Measurements from ENCODE around the gene STK11IP.
A peak's percentile ranks its signal among the peaks of the same experiment; 100 is the strongest.

STK11IP gene

GRCh38 chr2:219638948-219639755 is 41.5 kb downstream of the STK11IP start:
- Histone ChIP-seq H3K4me1 (ENCODE audit: control insufficient read depth, insufficient read depth, low read length) (no peaks in the 10 kb centered on the region), H3K9ac (ENCODE audit: low read length) (no peak overlapping the region), H3K4me3 (ENCODE audit: low read length) (no peak overlapping the region), H3K27ac (ENCODE audit: low read depth, low read length) (no peak overlapping the region), H3K27me3 (ENCODE audit: control insufficient read depth, insufficient read depth, low read length) (no peaks in the 10 kb centered on the region), H3K36me3 (ENCODE audit: control insufficient read depth, insufficient read depth, low read length) (no peaks in the 10 kb centered on the region)

GRCh38 chr2:219641390-219642068 is 43.9 kb downstream of the STK11IP start:
- Histone ChIP-seq H3K4me3 (ENCODE audit: low read length) (no peak overlapping the region), H3K36me3 (ENCODE audit: control insufficient read depth, insufficient read depth, low read length) (no peaks in the 10 kb centered on the region), H3K9ac (ENCODE audit: low read length) (no peak overlapping the region), H3K27me3 (ENCODE audit: control insufficient read depth, insufficient read depth, low read length) (no peaks in the 10 kb centered on the region), H3K4me1 (ENCODE audit: control insufficient read depth, insufficient read depth, low read length) (peaks cover 4% of the 10 kb centered on the region), H3K27ac (ENCODE audit: low read depth, low read length) (no peak overlapping the region)

GRCh38 chr2:219642069-219642454 is 44.4 kb downstream of the STK11IP start:
- Histone ChIP-seq H3K27ac (ENCODE audit: low read depth, low read length) (no peak overlapping the region), H3K36me3 (ENCODE audit: control insufficient read depth, insufficient read depth, low read length) (no peaks in the 10 kb centered on the region), H3K27me3 (ENCODE audit: control insufficient read depth, insufficient read depth, low read length) (no peaks in the 10 kb centered on the region), H3K9ac (ENCODE audit: low read length) (no peak overlapping the region), H3K4me1 (ENCODE audit: control insufficient read depth, insufficient read depth, low read length) (peaks cover 4% of the 10 kb centered on the region), H3K4me3 (ENCODE audit: low read length) (no peak overlapping the region)

GRCh38 chr2:219642465-219643083 is 44.9 kb downstream of the STK11IP start:
- H3K36me3 ChIP-seq (ENCODE audit: control insufficient read depth, insufficient read depth, low read length): no peaks in the 10 kb centered on the region
- H3K9ac ChIP-seq (ENCODE audit: low read length): no peak overlapping the region
- peaks cover 4% of the 10 kb centered on the region for H3K4me1 ChIP-seq (ENCODE audit: control insufficient read depth, insufficient read depth, low read length)
- no peaks in the 10 kb centered on the region for H3K27me3 ChIP-seq (ENCODE audit: control insufficient read depth, insufficient read depth, low read length)
- no peak overlapping the region for H3K27ac ChIP-seq (ENCODE audit: low read depth, low read length)
- H3K4me3 ChIP-seq (ENCODE audit: low read length): no peak overlapping the region

DNA sequence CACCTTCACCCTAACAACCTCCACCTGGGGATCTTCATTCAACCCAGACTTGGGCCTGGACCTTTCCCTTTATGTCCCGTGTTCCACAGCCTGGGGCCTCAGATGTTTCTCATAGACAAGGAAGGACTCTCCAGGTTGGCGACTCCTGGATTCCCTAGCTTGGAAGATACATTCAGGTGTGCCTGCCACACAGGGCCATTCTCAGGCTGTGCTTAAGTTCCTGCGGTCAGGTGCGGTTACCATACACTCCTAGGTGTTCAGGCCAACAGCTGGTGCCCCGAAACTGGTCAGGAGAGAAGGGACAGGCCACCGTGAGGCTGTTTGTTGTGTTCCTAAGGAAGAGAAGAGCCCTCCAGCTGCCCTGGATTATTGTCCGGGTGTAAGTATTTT is 45.4 kb downstream of the STK11IP start:
- Histone ChIP-seq H3K4me1 (ENCODE audit: control insufficient read depth, insufficient read depth, low read length) (peaks cover 4% of the 10 kb centered on the region), H3K36me3 (ENCODE audit: control insufficient read depth, insufficient read depth, low read length) (no peaks in the 10 kb centered on the region), H3K27me3 (ENCODE audit: control insufficient read depth, insufficient read depth, low read length) (no peaks in the 10 kb centered on the region), H3K27ac (ENCODE audit: low read depth, low read length) (no peak overlapping the region), H3K4me3 (ENCODE audit: low read length) (no peak overlapping the region), H3K9ac (ENCODE audit: low read length) (no peak overlapping the region)

- Histone ChIP-seq H3K27ac (ENCODE audit: low read depth, low read length) (no peak overlapping the region), H3K27me3 (ENCODE audit: control insufficient read depth, insufficient read depth, low read length) (no peaks in the 10 kb centered on the region), H3K4me1 (ENCODE audit: control insufficient read depth, insufficient read depth, low read length) (peaks cover 4% of the 10 kb centered on the region), H3K36me3 (ENCODE audit: control insufficient read depth, insufficient read depth, low read length) (no peaks in the 10 kb centered on the region), H3K9ac (ENCODE audit: low read length) (no peak overlapping the region), H3K4me3 (ENCODE audit: low read length) (no peak overlapping the region)
Observed at GRCh38 chr2:219643788-219644398, 46.2 kb downstream of the STK11IP start.

DNA sequence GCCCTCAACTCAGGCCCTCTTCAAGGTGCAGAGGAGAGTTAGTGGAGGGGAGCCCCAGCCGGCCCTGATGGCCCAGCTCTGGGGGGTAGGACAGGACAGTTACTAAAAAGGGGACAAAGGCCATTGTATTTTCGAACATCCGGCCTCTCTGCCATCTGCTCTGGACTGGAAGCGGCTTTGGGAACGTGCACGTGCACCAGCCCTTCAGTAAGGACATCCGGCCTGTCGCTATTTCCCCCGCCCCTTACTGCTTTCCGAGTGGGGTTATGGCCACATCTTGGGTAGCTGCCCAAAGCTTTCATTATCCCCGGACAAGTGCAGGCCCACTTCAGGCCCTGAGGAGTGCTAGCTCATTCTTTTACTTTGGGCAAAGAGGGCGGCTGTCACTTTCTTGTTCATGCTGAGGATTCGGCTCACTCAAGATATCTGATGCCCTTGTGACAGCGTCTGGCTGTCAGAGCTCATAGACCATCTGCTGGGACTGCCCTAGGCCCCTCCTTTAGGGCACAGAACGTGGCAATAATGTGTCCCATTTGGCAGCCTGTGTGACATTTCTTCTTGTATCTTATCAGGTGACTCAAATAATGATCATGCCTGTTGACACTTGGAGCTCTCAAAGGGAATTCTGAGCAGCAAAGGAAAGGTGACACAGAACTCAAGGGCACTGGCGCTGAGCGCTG is 47.3 kb downstream of the STK11IP start:
- H3K36me3 ChIP-seq (ENCODE audit: control insufficient read depth, insufficient read depth, low read length): no peaks in the 10 kb centered on the region
- H3K4me1 ChIP-seq (ENCODE audit: control insufficient read depth, insufficient read depth, low read length): peaks cover 4% of the 10 kb centered on the region
- H3K4me3 ChIP-seq (ENCODE audit: low read length): no peak overlapping the region
- H3K27me3 ChIP-seq (ENCODE audit: control insufficient read depth, insufficient read depth, low read length): no peaks in the 10 kb centered on the region
- no peak overlapping the region for H3K9ac ChIP-seq (ENCODE audit: low read length)
- H3K27ac ChIP-seq (ENCODE audit: low read depth, low read length): no peak overlapping the region

DNA sequence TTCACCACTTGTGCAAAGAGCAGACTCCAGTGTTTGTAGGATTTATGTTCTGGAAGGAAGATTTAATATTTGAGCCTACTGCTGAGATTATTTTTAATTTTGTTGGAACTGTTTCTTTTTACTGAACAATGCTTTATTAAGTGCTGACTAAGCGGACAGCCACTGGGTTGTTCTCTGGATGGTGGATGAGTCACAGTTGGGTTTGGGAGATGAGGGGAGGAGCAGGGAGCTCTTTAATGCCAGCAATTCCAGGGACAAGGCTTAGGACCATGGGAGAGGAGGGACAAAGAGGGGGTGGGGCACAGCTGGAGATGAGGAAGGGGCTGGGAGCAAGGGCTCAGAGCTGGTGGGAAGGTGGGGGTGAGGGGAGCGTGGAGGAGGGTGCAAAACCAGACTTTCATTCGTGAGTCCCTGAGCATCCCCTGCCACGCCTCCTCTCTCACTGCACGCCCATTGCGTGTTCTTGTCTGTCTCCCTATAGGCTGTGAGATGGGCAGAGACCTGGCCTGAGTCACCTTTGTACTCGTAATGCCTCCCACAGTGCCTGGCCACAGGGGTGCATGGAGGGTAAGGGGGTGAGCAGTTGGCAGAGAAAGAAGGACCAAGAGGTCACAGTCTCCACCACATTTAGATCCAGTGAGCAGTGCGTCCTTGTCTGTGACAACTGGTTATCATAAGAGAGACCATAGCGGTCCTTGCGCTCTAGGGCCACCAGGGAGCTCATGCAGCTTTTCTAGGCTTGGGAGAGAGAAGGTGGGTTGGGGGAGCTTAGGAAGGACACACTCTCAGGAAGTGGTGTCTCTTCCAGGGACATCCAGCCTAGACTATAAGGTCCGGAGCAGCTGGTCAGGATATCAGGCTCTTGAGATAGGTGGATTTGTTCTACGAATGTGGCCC is 48.2 kb downstream of the STK11IP start:
- no peaks in the 10 kb centered on the region for H3K27me3 ChIP-seq (ENCODE audit: control insufficient read depth, insufficient read depth, low read length)
- no peak overlapping the region for H3K4me3 ChIP-seq (ENCODE audit: low read length)
- H3K27ac ChIP-seq (ENCODE audit: low read depth, low read length): peak overlapping the region; percentile 14
- no peaks in the 10 kb centered on the region for H3K36me3 ChIP-seq (ENCODE audit: control insufficient read depth, insufficient read depth, low read length)
- peaks cover 4% of the 10 kb centered on the region for H3K4me1 ChIP-seq (ENCODE audit: control insufficient read depth, insufficient read depth, low read length)
- H3K9ac ChIP-seq (ENCODE audit: low read length): no peak overlapping the region

DNA sequence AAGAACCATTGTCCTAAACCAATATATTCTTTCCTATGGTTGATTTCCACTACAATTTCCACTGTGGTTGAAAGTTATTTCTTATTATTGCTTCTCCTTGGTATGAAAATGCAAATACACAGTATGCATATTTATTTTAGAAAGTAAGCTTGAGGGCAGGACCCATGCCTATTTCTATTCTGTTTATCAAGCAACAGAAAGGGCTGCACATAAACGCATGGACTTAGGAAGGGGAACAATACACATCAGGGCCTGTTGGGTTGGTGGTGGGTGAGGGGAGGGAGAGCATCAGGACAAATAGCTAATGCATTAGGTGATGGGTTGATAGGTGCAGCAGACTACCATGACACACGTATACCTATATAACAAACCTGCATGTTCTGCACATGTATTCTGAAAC is 50.5 kb downstream of the STK11IP start:
- Histone ChIP-seq H3K4me3 (ENCODE audit: low read length) (no peak overlapping the region), H3K9ac (ENCODE audit: low read length) (no peak overlapping the region), H3K27me3 (ENCODE audit: control insufficient read depth, insufficient read depth, low read length) (no peaks in the 10 kb centered on the region), H3K36me3 (ENCODE audit: control insufficient read depth, insufficient read depth, low read length) (no peaks in the 10 kb centered on the region), H3K27ac (ENCODE audit: low read depth, low read length) (no peak overlapping the region), H3K4me1 (ENCODE audit: control insufficient read depth, insufficient read depth, low read length) (peaks cover 4% of the 10 kb centered on the region)

- Histone ChIP-seq H3K4me1 (ENCODE audit: control insufficient read depth, insufficient read depth, low read length) (peaks cover 4% of the 10 kb centered on the region), H3K4me3 (ENCODE audit: low read length) (no peak overlapping the region), H3K9ac (ENCODE audit: low read length) (no peak overlapping the region), H3K36me3 (ENCODE audit: control insufficient read depth, insufficient read depth, low read length) (no peaks in the 10 kb centered on the region), H3K27me3 (ENCODE audit: control insufficient read depth, insufficient read depth, low read length) (no peaks in the 10 kb centered on the region), H3K27ac (ENCODE audit: low read depth, low read length) (no peak overlapping the region)
Observed at GRCh38 chr2:219648963-219649362, 51.3 kb downstream of the STK11IP start.

DNA sequence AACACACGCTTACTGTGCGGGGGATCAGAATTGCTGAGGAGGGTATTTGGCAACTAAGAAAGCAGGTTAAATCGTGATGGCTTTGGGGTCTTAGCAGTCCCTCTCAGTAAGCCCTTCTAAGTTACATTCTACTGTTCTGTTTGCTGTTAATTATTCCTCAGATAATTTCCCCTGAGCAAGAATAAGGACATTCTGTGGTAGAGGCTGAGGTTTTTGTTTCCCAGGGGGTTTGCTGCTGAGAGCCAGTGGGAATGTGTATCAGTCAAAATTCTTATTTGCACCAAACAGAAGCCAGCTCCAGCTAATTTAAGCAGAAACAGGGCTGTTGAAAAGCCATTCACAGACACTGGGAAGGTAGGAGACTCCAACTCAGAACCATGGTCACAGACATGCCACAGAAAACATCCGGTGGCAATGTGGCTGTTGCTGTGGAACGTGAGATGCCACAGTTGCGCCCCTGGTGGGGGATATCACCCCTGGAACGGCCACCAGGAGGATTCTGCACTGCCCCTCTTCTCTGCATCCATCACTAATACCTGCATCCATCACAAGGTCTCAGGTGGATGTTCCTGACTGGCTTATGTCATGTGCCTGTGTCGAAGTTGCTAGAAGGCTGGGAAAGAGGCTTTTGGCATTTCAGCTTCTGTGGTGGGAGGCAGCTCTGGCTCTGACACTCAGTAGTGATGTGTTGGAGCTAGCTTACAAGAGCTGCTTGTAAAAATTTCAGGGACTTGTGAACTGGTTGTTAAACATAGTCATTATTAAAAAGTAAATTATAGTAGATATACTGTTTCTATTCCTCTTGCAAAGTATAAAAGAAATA is 53.0 kb downstream of the STK11IP start:
- Histone ChIP-seq H3K27me3 (ENCODE audit: control insufficient read depth, insufficient read depth, low read length) (no peaks in the 10 kb centered on the region), H3K27ac (ENCODE audit: low read depth, low read length) (no peak overlapping the region), H3K36me3 (ENCODE audit: control insufficient read depth, insufficient read depth, low read length) (no peaks in the 10 kb centered on the region), H3K4me3 (ENCODE audit: low read length) (no peak overlapping the region), H3K9ac (ENCODE audit: low read length) (no peak overlapping the region), H3K4me1 (ENCODE audit: control insufficient read depth, insufficient read depth, low read length) (peaks cover 4% of the 10 kb centered on the region)

Measured in rectal smooth muscle tissue (tissue), 1 donor.